Measurements from ENCODE around the gene ESPN. TPM values are rescaled to one million over a fixed set of nuclear protein-coding genes. Genes with fewer than 3 reads are reported as not detected.
A peak's percentile ranks its signal among the peaks of the same experiment; 100 is the strongest.
"Not testable (repeated sequence)": the region's sequence is repeated elsewhere in the genome, so short reads cannot be mapped to it uniquely, and the experiment has no call there.

Gene ESPN
- total and polyA plus RNA-seq, 10 donors = 0.26 to 6.0 (median 0.54) TPM; not detected in 1

DNA sequence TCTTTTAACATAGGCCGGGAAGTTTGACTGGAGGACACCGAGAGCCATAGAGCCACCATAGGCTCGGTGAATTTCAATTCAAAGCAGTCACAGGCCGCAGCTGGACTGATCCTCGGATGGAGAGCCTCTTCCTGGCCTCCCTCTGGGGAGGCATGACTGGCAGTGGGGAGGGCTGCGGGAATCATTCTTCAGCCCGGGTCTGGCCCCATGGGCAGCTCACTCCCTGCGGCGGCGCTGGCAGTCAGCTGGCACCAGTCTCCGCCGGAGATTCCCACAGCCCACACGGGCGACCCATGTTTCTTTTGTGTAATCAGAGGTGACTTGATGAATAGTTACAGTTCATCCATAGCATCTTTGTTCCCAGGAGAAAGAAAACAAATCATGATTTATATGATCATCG lies 10.6 kb downstream of the ESPN start:
- H3K36me3 ChIP-seq = no peaks in the 10 kb centered on the region
- DNase-seq = no peak
- no peaks in the 10 kb centered on the region for H3K9me3 ChIP-seq
- TF ChIP-seq, protein P1, sequence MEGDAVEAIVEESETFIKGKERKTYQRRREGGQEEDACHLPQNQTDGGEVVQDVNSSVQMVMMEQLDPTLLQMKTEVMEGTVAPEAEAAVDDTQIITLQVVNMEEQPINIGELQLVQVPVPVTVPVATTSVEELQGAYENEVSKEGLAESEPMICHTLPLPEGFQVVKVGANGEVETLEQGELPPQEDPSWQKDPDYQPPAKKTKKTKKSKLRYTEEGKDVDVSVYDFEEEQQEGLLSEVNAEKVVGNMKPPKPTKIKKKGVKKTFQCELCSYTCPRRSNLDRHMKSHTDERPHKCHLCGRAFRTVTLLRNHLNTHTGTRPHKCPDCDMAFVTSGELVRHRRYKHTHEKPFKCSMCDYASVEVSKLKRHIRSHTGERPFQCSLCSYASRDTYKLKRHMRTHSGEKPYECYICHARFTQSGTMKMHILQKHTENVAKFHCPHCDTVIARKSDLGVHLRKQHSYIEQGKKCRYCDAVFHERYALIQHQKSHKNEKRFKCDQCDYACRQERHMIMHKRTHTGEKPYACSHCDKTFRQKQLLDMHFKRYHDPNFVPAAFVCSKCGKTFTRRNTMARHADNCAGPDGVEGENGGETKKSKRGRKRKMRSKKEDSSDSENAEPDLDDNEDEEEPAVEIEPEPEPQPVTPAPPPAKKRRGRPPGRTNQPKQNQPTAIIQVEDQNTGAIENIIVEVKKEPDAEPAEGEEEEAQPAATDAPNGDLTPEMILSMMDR (IDR thresholded peaks at IDR 0.05 in 8 of 11, conservative IDR thresholded peaks at IDR 0.05 in 3 of 11) = no peak
- TF ChIP-seq POLR2A (IDR thresholded peaks at IDR 0.05) (no peak), POLR2AphosphoS5 (IDR thresholded peaks at IDR 0.05) (no peak)
- intact Hi-C loops (cut with DNase I; ENCODE audit: low total_unique reads) = no loop called here
- WGBS, 5 donors = 86 to 92% (median 90%) methylated on average over 14 to 15 of the region's 15 CpGs
- H3K4me3 ChIP-seq = no peak overlapping the region
- no peak overlapping the region for H3K27ac ChIP-seq
- H3K27me3 ChIP-seq (replicated peaks in 1 of 7) = peaks cover 0 to 51% (median 22%) of the 10 kb centered on the region in 7 donors
- H3K4me1 ChIP-seq = peaks cover 0 to 4% (median 2%) of the 10 kb centered on the region in 6 donors

DNA sequence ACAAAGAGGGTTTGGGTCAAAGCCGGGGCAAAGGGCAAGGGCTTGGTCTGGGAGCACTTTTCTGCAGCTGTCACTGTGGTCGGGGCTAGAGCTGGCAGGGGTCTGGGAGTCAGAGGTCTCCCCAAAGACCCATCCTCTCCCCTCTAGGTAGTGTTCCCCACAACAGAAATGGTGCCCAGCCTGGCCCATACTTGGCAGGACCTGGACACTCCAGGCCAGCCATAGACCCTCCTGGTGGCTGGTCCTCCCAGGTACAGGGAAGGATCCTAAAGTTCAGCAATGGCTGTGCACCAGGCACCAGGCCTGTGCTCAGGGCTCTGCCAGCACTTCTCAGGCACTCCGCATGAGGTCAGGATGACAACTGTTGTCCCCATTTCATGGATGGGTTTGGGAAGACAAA lies 11.0 kb downstream of the ESPN start:
- DNase-seq = no peak
- WGBS, 5 donors = 70 to 93% (median 80%) methylated on average over 1 to 3 of the region's 3 CpGs
- Histone ChIP-seq H3K27me3 (replicated peaks in 1 of 7) (peaks cover 0 to 51% (median 26%) of the 10 kb centered on the region in 7 donors), H3K27ac (no peak overlapping the region), H3K9me3 (no peaks in the 10 kb centered on the region), H3K4me3 (no peak overlapping the region), H3K36me3 (no peaks in the 10 kb centered on the region), H3K4me1 (peaks cover 0 to 8% (median 5%) of the 10 kb centered on the region in 6 donors)
- TF ChIP-seq POLR2A (IDR thresholded peaks at IDR 0.05) (no peak), POLR2AphosphoS5 (IDR thresholded peaks at IDR 0.05) (no peak)
- TF ChIP-seq, protein P1 (IDR thresholded peaks at IDR 0.05 in 8 of 11, conservative IDR thresholded peaks at IDR 0.05 in 3 of 11) = no peak
- intact Hi-C loops (cut with DNase I; ENCODE audit: low total_unique reads) = no loop called here

DNA sequence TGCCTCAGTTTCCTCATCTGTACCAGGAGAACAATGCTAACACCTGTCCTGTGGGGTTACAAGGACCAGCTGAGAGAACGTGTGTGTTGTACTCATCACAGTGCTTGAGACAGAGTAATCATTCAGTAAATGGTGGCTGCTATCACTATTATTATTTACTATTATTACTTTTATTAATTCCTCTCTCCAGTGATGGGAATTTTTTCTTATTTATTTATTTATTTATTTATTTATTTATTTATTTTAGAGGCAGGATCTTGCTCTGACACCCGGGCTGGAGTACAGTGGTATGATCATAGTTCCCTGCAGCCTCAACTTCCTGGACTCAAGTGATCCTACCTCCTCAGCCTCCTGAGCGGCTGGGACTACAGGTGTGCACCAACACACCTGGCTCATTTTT lies 11.7 kb downstream of the ESPN start:
- peaks cover 0 to 15% (median 10%) of the 10 kb centered on the region in 6 donors for H3K4me1 ChIP-seq
- H3K4me3 ChIP-seq; H3K9me3 ChIP-seq; DNase-seq; H3K36me3 ChIP-seq; intact Hi-C loops (cut with DNase I; ENCODE audit: low total_unique reads); H3K27ac ChIP-seq: not testable (repeated sequence)
- peaks cover 0 to 53% (median 32%) of the 10 kb centered on the region in 7 donors for H3K27me3 ChIP-seq (replicated peaks in 1 of 7)
- 65 to 89% (median 75%) methylated on average over 3 of the region's 3 CpGs for WGBS, 5 donors

DNA sequence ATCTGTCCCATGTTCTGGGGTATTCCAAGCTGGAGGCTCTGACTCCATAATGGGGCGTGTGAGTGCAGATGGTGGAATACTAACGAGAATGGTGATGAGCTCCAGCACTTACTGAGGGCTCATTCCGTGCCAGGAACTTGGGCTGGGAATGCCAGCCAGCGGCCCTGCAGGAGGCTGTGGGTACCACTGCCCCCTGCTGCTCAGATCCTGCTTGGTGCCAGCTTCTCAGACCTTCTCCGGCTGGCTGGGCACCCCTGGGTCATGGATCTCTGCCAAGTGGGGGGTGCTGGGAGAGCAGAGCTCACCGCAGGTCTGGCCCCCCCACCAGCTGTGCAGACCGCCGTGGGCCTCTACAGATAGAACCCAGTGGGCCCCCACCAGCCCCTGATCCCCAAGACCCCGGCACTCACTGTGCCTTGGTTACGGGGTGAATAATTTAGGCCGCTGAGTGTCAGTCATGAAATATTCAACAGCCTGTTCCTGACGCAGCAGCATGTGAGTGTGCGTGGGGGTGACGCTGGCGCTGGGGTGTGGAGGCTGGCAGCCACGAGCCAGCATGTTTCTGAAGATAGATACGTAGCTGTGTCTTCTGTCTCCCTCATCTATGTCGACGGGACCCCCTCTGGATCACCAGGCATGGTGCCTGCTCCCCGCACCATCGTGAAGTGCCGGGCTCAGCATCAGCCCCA lies 12.6 kb downstream of the ESPN start:
- H3K36me3 ChIP-seq; DNase-seq; H3K9me3 ChIP-seq; intact Hi-C loops (cut with DNase I; ENCODE audit: low total_unique reads); H3K27ac ChIP-seq; H3K4me3 ChIP-seq: not testable (repeated sequence)
- Histone ChIP-seq H3K4me1 (peaks cover 0 to 15% (median 10%) of the 10 kb centered on the region in 6 donors), H3K27me3 (replicated peaks in 1 of 7) (peaks cover 0 to 62% (median 32%) of the 10 kb centered on the region in 7 donors)
- WGBS, 5 donors = 56 to 77% (median 67%) methylated on average over 13 to 22 of the region's 22 CpGs

DNA sequence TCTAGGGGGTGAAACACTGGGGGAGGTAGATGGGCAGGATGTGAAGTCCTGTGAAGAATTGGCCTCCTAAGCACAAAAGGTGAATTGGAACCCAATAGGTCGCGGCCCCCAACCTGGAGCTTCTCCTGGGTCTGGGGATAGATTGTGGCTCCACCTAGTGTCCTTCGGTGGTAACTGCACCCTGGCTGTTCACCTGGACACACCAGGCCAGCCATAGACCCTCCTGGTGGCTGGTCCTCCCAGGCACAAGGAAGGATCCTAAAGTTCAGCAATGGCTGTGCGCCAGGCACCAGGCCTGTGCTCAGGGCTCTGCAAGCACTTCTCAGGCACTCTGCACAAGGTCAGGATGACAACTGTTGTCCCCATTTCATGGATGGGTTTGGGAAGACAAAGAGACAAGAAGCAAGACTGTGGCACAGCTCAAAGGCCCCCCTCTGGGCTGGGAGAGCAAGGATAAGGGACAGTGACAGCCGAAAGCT lies 13.5 kb downstream of the ESPN start:
- no peaks in the 10 kb centered on the region for H3K36me3 ChIP-seq
- no peak overlapping the region for H3K4me3 ChIP-seq
- peaks cover 0 to 15% (median 10%) of the 10 kb centered on the region in 6 donors for H3K4me1 ChIP-seq
- DNase-seq = peak; percentile 85
- no peak for TF ChIP-seq POLR2A (IDR thresholded peaks at IDR 0.05)
- TF ChIP-seq, protein P1 (IDR thresholded peaks at IDR 0.05 in 8 of 11, conservative IDR thresholded peaks at IDR 0.05 in 3 of 11) = peak; percentile 77 to 97 (median 94)
- TF ChIP-seq POLR2AphosphoS5 (IDR thresholded peaks at IDR 0.05) = no peak
- H3K27me3 ChIP-seq (replicated peaks in 1 of 7) = peaks cover 0 to 71% (median 32%) of the 10 kb centered on the region in 7 donors
- intact Hi-C loops (cut with DNase I; ENCODE audit: low total_unique reads) = no loop called here
- 6 to 22% (median 9%) methylated on average over 4 to 5 of the region's 5 CpGs for WGBS, 5 donors
- no peaks in the 10 kb centered on the region for H3K9me3 ChIP-seq
- H3K27ac ChIP-seq = no peak overlapping the region

All from spleen (tissue), 11 donors.